SU-DHL-6 (cell line): ENCODE results near the gene ZNF462.

Source experiments
- EZH2phosphoT487 ChIP-seq: fragments of 200-600 bp; sonication (generic), shearing (Covaris generic); conservative IDR thresholded peaks from 2 replicates; pipeline ENCODE4 v1.6.1; 2018; ENCODE audit warnings: mild to moderate bottlenecking, antibody characterized with exemption, low read length, moderate library complexity, mixed read lengths
- TF ChIP-seq, protein P1 (sequence below): fragments of 200-600 bp; sonication (generic); IDR thresholded peaks from one replicate; pipeline ENCODE4 v1.5.1; 2017; ENCODE audit warnings: antibody characterized with exemption, mild to moderate bottlenecking, low read length, moderate library complexity; ENCODE audit not compliant: insufficient read depth, poor library complexity, severe bottlenecking

DNA sequence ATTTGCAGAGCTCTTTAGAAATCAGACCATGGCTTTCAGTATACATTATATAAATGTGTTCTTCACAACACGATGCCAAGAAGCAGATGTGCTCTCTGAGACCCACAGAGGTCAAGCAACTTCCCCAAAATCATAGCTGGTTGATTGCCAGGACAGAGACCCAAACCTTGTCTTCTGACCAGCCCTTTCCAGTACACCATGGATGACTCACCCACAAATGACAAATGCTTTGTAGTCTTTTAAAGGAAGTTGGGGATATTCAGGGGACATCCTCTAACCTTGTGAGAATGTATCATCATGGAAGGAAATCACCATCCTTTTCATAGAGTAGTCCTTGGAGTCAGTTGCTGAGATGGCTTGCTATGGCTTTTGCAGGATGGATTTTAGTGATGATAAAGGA lies 30.1 kb downstream of the ZNF462 start:
- no peak for TF ChIP-seq EZH2phosphoT487
- TF ChIP-seq, protein P1, sequence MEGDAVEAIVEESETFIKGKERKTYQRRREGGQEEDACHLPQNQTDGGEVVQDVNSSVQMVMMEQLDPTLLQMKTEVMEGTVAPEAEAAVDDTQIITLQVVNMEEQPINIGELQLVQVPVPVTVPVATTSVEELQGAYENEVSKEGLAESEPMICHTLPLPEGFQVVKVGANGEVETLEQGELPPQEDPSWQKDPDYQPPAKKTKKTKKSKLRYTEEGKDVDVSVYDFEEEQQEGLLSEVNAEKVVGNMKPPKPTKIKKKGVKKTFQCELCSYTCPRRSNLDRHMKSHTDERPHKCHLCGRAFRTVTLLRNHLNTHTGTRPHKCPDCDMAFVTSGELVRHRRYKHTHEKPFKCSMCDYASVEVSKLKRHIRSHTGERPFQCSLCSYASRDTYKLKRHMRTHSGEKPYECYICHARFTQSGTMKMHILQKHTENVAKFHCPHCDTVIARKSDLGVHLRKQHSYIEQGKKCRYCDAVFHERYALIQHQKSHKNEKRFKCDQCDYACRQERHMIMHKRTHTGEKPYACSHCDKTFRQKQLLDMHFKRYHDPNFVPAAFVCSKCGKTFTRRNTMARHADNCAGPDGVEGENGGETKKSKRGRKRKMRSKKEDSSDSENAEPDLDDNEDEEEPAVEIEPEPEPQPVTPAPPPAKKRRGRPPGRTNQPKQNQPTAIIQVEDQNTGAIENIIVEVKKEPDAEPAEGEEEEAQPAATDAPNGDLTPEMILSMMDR: no peak
